ENCODE results near the gene WASHC2A.
"Not testable (repeated sequence)": the region's sequence is repeated elsewhere in the genome, so short reads cannot be mapped to it uniquely, and the experiment has no call there.

DNA sequence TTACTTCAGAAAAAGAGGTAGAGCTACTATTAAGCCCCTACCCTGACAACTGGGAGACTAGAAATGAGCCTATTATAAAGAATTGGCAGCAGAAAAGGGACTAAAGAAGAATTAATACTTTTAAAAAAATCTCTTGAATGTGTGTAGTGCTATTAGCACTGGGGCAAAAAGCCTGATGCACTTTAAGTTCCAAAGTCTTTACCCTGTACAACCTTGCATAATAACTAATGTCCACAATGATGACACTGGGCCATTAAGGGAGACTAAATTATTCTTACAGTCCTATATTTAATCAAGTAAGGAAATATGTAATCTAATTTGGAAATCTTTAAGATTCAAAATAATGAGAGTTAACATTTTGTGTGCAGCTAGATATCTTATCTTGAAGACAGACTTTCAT is 90.1 kb downstream of the WASHC2A start:
- TF ChIP-seq, protein P1, sequence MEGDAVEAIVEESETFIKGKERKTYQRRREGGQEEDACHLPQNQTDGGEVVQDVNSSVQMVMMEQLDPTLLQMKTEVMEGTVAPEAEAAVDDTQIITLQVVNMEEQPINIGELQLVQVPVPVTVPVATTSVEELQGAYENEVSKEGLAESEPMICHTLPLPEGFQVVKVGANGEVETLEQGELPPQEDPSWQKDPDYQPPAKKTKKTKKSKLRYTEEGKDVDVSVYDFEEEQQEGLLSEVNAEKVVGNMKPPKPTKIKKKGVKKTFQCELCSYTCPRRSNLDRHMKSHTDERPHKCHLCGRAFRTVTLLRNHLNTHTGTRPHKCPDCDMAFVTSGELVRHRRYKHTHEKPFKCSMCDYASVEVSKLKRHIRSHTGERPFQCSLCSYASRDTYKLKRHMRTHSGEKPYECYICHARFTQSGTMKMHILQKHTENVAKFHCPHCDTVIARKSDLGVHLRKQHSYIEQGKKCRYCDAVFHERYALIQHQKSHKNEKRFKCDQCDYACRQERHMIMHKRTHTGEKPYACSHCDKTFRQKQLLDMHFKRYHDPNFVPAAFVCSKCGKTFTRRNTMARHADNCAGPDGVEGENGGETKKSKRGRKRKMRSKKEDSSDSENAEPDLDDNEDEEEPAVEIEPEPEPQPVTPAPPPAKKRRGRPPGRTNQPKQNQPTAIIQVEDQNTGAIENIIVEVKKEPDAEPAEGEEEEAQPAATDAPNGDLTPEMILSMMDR (IDR thresholded peaks at IDR 0.05), result not testable (repeated sequence)
- not testable (repeated sequence) for TF ChIP-seq POLR2AphosphoS5 (IDR thresholded peaks at IDR 0.05); POLR2A (IDR thresholded peaks at IDR 0.05); EP300 (IDR thresholded peaks at IDR 0.05; ENCODE audit: low read depth)
